NOMO-1 (cell line): ENCODE data around the gene TTYH1.
"Not testable (repeated sequence)": the region's sequence is repeated elsewhere in the genome, so short reads cannot be mapped to it uniquely, and the experiment has no call there.

Experiments used
- DNase-seq, 2 experiments: peaks; one replicate each; lab custom pipeline; 2025; ENCODE audit not compliant: unreplicated experiment in 2 of 2; lab: John Stamatoyannopoulos, UW

TTYH1 gene

DNA sequence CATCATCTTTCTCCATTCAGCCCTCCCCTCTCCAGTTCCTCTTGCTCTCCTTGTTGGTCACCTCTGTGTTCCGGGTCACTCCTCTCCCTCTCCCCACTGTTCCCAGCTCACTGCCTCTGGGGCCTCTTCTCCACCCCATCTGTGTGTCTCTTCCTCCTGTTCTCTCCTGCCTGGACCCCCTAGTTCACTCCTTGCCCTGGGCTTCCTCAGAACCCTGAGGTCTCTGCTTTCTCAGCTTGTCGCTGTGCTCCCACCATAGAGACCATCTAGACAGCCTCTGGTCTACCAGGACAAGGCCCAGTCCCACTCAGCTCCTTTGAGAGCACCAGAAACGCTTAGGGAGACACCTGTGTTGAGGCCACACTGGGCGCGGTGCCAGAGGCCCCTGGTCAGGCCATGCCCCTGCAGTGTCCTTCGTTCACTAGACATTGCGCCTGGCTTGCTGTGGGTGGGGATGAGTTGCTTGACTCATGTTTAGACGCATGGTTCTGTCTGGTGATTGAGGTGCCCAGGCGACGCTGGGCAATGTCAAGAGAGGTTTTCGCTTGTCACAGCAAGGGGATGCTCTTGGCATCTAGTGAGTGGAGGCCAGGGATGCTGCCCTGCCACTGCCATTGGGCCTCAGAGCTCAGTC, 43.5 kb downstream of the TTYH1 start:
- no peak for DNase-seq

DNA sequence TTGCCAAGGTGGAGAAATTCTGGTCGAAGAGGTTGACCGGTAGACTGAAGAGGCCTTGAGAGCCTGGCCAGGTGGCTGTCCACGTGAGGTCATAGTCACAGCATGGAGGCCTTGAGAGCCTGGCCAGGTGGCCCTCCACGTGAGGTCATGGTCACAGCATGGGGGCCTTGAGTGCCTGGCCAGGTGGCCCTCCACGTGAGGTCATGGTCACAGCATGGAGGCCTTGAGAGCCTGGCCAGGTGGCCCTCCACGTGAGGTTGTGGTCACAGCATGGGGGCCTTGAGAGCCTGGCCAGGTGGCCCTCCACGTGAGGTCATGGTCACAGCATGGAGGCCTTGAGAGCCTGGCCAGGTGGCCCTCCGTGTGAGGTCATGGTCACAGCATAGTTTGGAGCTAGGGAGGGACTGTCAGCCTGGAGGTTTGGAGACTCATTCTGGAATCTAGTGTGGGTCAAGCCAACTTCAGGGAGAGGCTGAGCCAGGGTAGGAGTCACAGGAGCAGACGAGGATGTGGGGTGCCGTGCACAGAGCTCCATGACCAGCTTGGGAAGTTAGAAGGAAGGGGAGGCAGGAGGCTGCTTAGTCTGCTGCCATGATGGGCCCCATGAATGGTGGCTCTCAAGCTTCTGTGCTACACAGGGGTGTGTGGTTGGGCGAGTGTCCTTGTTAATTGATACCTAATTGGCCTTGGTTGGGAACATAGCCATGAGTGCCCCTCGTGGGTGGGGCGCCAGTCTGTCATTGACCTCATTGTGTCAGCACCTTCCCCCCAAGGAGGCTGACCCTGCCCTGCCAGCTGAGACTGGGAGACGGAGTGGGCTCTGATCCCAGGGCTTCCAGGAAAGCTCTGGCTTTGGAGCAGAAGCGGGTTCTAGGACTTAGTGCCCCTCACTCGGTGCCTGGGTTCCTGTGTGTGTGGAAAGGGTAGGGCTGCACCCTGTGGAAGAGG, 44.3 kb downstream of the TTYH1 start:
- no peak for DNase-seq

DNA sequence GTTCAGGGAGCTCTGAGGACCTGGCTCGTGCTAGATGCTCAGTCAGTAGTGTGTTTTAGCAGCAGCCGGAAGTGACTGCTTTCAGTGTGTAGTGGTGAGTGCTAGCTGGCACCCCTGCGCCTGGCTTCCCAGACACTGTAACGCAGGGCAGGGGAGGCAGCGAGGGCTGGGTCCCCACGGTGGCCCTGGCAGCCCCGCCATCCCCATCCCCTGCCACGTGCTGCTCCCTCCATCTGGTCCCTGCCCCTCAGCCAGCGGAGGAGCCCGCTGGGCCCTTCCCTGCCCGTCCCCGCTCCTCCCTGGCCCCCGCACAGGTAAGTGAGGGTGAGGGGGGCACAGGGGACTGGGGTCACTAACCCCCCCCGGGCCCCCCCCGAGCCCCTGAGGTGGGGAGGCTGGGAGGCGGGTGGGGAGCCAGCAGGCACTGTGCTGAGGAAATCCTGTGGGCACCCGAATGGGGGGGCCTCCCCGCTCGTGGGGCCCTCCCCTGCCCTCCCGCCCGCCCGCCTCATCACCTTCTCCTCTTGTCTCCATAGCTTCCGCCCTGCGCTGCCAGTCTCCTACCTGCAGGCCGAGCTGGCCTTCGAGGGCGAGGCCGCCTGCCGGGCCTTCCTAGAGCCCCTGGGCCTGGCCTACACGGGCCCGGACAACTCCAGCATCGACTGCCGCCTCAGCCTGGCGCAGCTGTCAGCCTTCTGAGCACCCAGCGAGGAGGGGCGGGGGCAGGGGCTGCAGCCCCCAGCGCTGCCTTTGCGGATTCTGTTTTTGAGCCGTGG, 45.2 kb downstream of the TTYH1 start:
- DNase-seq: no peak

DNA sequence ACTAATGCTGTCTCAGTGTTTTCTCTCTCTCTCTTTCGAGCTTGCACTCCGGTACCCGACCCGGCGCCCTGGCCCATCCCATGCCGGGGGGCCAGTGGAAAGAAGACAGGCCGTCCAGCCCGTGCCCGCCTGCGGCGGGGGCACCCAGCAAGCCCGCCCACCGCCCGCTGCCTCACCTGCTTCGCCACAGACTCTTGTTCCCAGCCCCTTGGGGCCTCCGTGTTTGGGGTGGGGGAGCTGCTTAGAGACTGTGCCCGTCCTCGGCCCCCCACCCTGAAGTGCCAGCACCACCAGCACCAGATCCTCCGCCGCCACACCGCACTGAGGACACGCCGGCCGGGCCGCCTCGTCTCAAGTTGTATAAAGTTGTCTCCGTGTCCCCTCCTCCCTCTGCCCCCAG, 45.9 kb downstream of the TTYH1 start:
- no peak for DNase-seq

DNA sequence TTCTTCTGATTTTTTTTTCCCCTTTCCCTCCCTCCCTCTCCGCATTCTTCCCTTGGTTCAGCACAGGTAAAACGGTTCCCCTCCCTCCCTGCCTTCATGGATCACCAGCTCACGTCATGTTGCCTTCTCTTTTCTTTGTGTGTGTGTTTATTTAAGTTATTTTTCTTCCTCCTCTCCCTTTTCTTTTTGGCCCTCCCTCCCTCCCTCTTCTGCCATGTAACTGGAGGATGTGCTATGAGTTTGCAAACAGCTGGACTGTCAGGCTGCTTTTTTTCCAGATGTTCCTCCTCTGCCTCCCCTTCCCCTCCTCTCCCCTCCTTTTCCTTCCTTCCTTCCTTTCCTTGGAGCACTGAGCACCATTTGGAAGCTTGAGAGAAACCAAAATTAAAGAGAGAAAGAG, 46.3 kb downstream of the TTYH1 start:
- DNase-seq: no peak

DNA sequence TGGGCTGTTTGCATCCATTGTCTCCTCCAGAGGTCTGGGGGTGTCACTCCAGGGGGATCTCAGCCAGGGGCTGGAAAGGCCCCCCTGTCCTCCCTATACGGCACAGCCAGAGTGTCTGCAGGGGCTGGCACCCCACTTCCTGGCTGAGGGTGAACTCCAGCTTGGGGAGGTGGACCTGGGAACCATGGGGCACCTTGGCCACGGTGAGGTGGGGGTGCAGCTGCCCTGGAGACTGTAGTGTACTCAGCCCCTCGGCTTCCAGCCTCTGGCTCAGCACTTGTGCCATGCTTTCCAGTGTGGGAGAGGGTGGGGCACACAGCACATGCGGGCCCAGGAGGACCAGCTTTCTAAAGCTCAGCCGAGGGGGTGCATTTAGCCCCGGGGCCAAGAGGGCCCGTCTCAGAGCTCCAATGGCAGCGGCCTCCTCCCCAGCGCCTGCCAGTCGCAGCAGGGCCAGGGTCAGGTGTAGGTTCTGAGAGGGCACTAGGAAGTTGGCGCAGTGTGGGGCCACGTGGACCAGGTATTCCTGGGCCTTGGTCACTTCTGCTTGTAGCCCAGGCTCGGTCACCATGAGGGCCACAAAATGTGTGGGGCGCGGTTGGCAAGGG, 46.9 kb downstream of the TTYH1 start:
- no peak for DNase-seq

DNA sequence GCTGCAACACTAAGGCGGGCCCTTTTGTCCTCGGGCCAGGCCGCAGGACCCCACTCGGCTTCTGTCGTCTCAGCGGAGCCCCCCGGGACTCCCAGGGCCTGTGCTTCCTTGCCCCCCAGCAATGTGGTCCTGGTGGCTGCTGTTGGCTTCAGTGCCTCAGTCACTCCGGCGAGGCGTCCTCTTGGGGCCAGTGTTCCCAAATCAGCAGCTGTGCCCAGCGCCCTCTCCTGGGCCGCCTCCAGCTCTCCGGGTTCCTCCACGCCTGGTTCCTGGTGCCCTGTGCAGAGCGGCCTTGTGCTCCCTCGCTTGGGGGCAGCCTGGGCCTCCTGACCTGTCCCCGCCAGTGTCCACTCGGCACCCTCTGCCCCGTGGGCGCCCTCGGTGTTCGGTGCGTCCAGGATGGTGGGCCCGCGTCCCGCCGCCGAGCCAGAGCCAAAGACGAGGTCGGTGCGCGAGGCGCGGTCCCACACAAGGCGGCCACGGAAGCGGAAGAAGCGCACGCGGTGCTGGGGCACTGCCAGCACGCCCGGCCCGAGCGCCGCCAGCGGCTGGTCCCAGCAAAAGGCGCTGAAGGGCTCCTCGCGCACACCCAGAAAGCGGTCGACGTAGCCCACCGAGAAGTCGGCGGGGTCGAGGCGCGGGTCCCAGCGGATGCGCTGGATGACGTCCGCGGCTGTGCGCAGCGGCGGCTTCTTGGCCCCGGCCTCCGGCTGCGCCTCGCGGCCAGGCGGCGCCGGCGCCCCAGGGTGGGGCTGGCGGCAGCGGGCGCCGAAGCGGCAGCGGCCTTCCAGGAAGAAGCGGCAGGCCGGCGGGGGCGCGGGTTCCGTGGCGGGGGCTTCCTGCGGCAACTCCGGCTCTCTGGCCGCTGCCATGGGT, 47.6 kb downstream of the TTYH1 start:
- DNase-seq: peak; percentile 74 to 78

DNA sequence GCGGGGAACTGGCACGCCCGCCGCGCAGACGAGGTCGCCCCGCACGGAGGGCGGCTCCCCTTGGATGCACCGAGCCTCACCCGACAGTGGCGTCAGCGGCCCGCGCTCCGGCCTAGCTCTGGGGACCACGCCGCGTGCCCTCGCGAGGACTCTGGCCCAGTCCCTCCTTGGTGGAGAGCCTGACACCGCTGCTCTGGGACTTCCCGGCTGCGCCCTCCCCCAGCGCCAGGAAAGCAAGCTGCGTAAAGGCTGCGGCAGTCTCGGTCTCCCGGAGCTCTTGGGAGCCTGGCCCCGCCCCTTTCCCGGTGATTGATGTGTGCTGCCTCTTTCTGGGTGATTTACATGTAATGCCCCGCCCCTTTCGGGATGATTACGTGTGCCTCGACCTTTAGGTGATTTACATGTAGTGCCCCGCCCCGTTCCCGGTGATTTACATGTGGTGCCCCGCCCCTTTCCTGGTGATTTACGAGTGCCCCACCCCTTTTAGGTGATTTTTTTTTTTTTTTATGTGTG, 48.3 kb downstream of the TTYH1 start, which contains the start of gene LENG9:
Gene LENG9 (minus strand): TSS at position 248 of the 513 bp plus-strand sequence. CDS start 252 bp downstream, outside the sequence.
- DNase-seq: peak; percentile 87 to 95

DNA sequence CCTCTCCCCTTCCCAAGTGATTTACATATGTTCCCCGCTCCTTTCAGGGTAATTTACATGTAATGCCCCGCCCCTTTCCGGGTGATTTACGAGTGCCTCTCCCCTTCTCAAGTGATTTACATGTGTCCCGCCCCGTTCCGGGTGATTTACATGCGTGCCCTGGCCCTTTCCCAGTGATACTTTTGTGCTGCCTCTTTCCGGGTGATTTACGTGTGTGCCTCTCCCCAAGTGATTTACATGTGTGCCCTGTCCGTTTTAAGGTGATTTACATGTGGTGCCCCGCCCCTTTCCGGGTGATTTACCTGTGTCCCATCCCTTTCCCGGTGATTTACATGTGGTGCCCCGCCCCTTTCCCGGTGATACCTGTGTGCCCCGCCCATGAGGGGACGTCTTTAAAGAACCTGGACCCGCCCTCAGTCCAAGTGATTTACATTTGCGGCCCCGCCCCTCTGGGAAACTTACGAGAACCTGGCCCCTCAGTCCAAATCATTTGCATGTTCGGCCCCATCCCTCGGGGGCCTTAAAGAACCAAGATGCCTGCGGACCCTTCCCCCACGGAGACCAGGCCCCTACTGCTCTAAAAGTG, 48.9 kb downstream of the TTYH1 start:
- DNase-seq: peak; percentile 87 to 96

DNA sequence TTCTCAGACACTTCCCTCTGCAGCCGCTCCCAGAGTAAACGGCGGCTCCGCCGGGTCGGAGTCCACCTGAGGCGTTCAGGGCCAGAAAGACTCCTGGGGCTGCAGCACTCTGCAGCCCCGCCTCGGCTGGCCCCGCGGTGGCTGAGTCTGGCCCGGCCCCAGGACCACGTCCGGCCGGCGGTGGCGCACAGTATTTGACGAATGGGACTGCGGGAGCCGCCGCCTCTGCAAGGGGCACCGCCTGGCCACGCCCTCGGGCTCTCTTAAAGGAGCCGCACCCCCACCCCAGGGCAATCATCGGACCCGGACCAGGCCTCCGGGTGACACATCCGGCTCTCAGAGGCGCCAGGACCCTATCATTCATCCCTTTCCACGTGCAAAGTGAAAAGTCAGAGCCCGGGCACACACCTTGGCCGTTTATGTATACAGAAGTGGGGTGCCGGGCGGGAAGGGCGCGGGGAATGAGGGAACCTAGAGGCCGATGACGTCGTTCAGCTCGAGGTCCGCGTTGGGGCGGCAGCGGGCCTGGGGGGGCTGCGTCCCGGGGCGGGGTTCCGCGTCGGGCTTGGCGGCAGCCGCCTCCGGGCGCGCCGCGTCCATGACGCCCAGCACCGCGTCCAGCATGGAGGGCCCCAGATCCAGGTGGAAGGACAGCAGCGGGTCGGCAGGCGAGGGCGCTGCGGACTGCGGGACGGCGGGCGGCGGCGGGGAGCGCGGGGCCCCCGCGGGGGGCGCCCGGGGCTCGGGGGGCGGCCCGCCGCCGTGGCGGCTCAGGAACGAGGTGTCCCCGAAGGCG, 49.6 kb downstream of the TTYH1 start:
- DNase-seq: peak; percentile 93 to 97

DNA sequence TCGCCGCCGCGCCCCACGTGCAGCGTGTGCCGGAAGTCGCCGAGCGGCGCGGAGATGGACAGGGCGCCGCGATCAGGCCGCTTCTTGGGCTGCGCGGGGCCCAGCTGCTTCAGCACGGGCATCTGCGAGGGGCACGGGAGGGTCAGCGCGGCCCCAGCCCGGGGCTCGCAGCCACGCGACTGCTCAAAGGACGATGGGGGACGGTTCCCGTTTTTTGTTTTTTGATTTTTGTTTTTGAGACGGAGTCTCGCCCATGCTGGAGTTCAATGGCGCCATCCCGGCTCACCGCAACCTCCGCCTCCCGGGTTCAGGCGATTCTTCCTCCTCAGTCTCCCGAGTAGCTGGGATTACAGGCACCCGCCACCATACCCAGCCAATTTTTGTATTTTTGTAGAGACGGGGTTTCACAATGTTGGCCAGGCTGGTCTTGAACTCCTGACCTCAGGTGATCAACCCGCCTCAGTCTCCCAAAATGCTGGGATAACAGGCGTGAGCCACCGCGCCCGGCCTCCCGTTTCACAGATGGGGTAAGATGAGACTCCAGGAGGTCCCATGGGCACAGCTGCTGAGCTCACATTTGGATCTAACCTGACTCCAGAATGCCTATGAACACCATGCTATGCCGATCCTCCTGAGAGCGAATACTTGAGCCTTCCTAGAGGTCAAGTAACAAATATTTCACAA, 50.3 kb downstream of the TTYH1 start:
- no peak for DNase-seq

DNA sequence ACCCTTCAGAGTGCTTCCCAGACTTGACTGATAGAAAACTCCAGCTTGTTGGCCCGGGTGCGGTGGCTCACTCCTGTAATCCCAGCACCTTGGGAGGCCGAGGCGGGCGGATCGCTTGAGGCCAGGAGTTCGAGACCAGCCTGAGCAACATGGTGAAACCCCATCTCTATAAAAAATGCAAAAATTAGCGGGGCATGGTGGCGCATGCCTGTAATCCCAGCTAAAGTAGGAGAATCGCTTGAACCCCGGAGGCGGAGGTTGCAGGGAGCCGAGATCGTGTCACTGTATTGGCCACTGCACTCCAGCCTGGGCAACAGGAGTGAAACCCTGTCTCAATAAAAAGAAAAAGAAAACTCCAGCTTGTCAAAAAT, 50.8 kb downstream of the TTYH1 start:
- DNase-seq: not testable (repeated sequence)

DNA sequence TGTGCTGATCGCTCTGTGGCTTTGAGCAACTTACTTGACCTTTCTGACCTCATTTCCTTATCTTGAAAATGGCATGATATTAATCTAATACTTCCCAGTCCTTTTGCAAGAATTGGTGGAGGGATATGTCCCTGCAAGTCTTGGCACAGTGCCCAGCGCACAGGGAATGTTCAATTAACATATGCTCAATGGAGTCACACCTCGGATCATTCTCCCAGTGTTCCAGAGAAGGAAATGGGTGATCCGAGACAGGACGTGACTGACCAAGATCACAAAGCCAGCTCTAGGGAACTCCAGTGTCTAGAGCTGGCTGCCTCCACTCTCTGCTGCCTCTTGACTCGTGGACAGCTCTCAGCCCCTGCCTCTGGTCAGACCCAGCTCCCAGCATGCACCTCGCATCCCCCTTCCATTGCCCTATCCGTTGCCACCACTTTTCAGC, 54.3 kb downstream of the TTYH1 start:
- no peak for DNase-seq

DNA sequence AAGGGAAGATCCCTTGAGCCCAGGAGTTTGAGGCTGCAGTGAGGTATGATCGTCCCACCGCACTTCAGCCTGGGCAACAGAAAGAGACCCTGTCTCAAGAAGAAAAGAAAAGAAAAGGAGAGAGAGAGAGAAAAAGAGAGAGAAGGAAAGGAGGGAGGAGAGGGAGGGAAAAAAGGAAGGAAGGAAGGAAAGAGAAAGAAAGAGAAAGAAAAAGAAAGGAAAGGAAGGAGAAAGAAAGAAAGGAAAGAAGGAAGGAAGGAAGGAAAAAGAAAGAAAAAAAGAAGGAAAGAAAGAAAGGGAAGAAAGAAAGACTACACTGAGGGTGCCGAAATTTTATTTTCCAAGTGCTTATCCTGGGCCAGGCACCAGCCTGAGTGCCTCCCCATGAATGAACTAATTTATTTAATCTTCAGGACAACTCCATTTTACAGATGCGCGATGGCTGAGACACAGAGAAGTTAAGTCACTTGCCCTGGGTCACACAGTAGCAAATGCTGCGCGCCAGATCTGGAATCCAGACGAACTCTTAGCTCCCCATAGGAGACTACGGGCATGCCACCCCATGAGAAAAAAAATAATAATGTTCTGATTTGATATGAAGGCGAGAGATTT, 55.1 kb downstream of the TTYH1 start:
- no peak for DNase-seq

DNA sequence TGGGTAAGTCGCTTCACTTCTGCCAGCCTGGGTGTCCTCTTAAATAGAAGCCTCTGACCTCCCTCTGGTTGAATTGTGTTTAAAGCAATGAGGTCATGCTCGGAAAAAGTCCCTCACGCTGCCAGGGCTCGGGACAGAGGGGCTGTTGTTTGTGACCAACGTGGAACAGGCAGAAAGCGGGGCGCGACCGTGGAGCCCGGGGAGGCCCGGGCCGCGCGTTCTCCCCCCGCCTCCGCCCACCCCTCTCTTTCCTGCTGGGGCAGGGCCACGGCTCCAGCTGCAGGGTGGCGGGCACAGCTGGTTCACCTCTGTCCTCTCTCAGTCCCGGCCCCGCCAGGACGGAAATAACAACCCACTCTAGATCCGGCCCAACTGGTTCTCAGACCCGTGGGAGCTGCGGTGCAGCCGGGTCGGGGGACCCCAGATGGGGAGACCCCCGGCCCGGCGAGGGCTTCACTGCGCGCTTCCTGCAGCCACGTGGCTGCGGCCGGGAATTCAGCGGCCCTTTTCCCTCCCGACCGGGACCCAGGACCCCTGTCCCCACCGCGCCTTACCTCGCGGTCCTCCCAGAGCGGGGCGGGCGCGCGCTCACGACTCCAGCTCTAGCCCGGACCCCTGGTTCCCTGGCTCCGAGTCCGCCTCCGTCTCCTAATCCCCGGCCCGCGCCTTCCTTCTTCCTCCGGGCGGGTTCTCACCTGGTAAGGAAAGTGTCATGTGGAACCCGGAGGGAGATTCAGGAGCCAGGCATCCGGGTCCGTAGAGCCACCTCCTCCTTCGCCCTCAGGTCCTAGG, 55.9 kb downstream of the TTYH1 start:
- no peak for DNase-seq

DNA sequence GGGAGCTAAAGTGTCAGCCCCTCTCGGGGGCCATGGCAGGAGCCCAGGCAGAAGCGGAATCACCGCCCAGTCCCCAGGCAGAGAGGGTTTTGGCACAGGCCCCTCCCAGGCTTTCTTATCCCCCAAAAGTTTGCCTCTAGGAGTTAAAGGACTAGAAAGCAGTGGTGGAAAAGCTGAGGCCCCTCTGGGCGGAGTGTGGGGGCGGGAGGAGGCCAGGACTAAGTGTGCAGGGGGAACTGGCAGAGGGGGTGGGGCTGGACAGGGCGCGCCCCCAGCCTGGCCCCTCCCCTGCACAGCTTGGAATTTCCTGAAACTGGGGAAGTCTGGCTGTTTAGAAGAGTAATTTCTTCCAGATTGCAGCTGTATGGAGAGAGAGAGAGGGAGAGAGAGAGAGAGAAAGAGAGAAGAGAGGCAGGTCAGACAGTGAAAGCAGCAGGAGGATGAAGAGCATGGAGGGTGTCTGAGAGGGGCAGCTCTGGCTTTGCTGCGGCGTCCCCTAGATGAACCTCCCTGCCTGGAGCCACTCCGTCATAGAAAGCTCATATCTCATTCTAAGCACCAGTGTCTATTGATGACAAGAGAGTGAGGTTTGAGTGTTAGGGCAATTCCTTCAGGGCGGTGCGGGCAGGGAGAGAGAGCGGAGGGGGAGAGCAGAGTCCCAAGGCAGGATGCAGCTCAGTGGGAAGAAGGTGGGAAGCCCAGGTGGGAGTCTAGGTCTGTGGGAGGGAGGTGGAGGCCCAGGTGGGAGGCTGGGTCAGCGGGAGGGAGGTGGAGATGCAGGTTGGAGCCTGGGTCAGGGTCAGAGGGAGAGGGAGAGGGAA, 58.0 kb downstream of the TTYH1 start, which contains the start of gene CDC42EP5:
Gene CDC42EP5 (minus strand): TSS at position 226 of the 821 bp plus-strand sequence. CDS start 7,749 bp downstream, outside the sequence.
- DNase-seq: peak in 1 of 2 experiments; percentile 30
